GM19397 (cell line): ENCODE data around the gene HMSD.
"Not testable (repeated sequence)": the region's sequence is repeated elsewhere in the genome, so short reads cannot be mapped to it uniquely, and the experiment has no call there.

Experiments
- ATAC-seq: cut with Tn5 transposase; IDR thresholded peaks from one replicate; pipeline ENCODE4 v1.9.1; 2021; ENCODE audit warnings: mild to moderate bottlenecking, moderate library complexity; ENCODE audit not compliant: unreplicated experiment

HMSD gene

DNA sequence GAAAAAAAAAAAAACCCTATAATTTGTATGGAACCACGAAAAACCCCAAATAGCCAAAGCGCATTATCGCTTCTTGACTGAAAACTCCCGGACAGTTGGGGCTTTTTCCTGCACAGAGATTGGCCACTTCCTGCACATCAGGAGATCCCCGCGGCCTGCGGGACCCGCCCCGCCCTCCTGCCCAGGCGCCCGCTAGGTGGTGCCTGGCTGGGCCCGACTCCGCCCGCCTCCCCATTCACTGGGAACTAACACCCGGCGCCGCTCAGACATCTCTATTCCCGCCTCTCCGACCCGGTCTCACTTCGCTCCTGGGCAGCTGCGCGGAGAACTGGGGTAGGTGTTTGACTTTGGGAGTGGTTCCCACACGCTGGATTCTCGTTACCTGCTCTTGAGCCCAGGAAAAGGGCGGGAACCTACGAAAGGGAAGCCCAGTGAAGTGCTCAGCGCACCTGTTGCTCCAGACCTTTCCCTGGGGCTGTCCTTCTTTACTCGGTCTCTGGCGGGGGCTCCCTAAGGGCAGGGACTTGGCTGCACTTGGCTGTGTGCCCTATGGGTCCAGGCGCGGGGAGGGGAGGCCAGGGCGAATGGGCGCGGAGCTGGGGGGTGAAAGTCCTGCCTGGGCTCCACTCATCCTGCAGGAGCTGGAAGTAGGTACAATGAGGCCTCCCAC lies at the start of gene HMSD:
HMSD (plus strand) TSS at position 234 of the 670 bp plus-strand sequence. CDS start 4,155 bp downstream, outside the sequence.
- ATAC-seq = peak; percentile 91

- no peak for ATAC-seq
Observed at GRCh38 chr18:63903851-63904570, 45.1 kb upstream of the HMSD start.

DNA sequence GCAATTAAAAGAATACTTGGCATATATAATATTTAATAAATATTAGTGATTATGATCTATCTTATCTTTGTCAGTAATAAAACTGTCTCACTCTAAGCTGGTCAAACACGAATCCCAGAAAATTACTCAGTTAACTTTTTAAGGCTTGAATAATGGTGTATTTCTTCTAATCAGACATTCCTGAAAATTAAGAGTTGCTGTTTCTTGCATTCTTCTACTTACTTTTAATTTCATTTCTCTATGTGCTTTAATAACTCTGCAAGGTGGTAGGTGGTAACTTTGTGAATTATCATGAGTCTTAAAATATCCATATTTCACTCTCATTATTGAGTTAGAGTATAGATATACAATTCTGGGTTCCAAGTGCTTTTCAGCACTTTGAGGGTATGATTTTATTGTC lies 44.4 kb upstream of the HMSD start:
- ATAC-seq = no peak

GRCh38 chr18:63905361-63905760 lies 43.7 kb upstream of the HMSD start:
- ATAC-seq = no peak

DNA sequence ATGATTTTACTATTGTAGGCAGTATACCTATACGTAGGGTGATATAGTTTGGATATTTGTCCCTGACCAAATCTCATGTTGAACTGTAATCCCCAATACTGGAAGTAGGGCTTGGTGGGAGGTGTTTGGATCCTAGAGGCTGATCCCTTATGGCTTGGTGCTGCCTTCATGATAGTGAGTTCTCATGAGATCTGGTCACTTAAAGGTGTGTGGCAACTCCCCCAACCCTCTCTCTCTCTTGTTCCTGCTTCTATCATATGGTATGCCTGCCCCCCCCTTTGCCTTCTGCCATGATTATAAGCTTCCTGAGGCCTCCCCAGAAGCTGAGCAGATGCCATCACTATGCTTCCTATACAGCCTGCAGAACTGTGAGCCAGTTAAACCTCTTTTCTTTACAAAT lies 43.0 kb upstream of the HMSD start:
- ATAC-seq = no peak

GRCh38 chr18:63907664-63908063 lies 41.4 kb upstream of the HMSD start, which contains the start of gene SERPINB10:
Gene SERPINB10 (plus strand): TSS chr18:63907958. CDS start chr18:63915511, 7,553 bp downstream.
- ATAC-seq = no peak

DNA sequence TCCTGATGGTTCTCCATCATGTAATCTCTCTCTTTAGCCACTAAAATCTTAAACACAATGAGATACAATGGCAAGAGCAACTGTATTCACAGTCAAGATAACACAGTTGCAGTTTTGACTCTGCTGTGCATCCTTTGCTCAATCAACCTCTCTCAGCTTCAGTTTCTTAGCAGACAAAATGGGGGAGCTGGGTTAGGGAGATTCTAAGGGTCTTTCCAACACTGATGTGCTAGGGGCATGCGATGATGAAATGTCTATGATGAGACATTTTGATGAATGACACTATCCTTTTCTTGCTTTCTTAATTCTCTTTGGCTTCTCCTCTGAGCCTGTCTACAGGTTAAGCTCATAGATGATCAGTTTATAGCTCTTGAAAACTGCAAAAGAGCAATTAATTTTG lies 40.2 kb upstream of the HMSD start:
- no peak for ATAC-seq

DNA sequence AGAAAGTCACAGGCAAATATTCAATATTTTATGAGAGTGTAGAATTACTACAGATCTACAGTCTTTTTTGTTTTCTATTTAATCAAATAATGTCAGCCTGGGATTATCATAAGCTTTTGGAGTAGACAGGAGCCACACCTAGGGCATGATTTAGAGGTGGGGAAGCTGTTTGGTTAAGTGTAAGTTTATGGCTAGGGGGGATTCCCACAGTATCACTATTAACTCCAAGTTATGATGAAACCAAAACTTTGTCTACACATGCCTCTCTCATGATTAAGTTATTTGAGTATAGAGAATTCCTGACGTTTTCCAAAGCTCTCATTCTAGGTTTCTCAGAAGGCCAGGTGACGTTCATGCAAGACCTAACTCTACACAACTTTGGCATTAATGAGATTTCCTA lies 39.2 kb upstream of the HMSD start:
- ATAC-seq = no peak

- no peak for ATAC-seq
Observed at GRCh38 chr18:63917817-63918216, 31.3 kb upstream of the HMSD start.

DNA sequence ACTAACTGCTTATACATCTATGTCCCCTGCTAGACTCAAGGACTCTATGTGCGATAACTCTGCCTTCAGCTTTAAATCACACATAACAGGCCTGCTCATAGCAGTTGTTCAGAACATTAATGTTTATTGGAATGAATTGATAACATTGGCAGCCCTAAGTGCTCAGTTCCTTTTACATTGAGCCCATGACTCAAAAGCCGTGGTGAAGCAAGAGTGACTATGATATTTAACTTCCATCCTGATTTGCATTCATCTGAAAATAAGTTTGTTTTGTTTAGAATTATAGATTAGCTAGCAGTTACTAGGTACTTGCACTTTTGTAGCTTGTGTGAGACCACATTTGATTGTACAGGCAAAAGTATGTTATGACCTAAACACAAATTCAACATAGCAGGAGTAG lies 27.1 kb upstream of the HMSD start:
- no peak for ATAC-seq

DNA sequence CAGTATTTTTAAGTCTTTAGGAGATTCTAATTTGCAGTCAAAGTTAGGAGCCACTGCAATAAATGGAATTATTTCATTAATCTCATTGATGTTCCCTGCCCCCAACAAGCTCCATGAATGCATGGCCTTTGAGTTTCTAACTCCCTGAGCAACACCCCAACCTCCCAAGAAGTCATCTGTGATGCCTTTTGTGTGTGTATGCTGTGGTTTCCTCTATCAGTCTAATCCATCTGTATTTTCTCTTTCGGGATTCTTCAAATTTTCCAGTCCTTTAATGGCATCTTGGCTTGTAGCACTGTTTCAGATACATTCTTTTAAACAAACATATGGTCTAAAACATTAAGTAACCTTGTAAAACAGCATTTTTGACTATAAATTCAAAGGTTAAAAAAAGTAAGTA lies 24.6 kb upstream of the HMSD start:
- no peak for ATAC-seq

DNA sequence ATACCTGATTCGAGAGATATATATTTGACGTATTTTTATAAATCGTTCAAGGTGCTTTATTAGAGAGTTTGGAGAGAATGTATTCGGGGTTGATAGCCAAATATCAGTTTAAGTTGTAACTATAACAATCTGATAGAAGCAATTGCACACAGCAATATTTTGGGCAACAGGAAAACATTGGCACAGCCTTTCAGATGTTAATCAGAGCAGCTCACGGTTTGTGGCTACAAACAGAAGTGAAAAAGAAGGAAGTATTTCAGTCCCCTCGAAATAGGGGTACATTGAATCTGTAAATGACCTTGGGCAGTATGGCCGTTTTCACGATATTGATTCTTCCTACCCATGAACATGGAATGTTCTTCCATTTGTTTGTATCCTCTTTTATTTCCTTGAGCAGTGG lies 20.8 kb upstream of the HMSD start:
- no peak for ATAC-seq

DNA sequence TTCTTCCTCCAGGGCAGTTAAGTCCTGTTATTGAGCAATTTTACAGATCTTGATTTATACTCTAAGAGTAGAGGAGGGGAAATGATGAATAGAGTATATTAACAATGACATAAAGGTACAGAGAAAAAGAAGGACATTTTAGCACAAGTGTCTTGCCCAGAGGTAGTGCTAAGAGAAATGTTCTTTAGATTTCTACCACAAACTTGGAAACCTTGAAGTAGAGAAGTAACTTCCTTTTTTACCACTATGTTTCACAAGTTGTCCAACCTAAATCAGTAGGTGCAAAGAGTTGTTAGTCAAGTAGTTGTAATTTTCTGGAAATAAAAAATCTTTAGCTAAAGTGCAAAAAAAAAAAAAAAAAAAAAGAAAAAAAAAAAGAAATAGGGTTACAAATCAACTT lies 19.7 kb upstream of the HMSD start:
- not testable (repeated sequence) for ATAC-seq

DNA sequence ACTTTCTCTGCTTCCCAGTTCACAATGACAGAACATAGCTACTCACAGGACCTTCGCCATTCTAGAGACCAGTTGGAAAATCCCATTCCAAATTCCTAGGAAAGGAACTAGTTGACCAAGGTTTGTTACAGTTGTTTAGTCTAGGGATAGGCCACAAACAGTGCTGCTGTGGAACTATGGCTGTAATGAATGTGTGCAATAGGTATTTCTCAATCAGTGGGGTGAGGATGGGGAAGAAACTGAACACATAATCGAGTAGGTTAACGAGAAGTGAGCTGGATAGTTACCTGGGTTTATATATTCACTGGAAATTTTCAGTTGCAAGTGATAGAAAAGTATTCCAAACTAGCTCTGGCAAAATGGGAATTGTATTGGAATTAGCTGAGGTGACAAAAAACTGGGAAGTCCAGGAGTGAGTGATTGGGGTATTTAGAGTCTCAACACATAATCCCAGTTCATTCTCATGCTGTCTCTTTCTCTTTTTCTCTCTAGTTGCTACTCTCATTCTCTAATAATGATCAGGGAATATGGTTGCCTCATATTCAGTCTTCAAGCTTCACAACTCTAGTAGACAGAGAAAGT lies 18.2 kb upstream of the HMSD start:
- ATAC-seq = no peak

DNA sequence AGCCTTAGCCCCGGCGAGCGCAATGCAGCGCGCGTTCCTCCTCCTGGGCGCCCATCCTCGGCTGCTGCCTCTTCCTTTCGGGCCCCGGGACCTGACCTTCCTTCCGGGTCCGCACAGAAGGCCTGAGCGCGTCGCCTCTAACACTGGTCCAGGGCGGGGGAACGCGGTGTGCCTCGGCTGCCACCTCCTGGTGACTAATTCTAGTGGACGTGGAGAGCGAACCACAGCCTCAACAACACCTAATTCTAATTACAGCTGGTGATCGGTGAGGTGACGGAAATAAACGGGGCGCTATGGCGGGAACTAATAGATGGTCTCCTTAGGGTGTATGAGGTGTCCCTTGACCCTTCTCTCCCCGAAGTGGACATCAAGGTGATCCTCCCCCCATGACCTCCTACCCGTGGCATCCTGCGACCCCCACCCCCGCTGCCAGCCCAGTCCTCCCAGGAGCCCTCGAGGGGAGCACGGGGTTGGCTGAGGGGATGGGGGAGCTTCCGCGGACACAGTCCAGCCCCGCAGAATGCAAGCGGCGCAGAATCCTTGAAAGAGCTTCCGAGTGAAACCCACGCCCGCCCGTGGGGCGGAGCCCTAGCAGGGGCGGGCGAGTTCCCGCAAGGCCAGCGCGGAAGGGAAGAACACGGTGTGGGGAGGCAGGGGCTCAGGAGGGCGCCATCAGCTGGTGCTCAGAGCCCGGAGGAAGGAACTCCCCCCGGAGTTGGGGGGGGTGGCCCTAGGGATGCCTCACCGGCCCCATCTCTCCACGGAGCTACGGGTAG lies 12.8 kb upstream of the HMSD start:
- ATAC-seq = peak; percentile 98

- ATAC-seq = peak; percentile 11
Observed at GRCh38 chr18:63936932-63937393, 12.1 kb upstream of the HMSD start.

DNA sequence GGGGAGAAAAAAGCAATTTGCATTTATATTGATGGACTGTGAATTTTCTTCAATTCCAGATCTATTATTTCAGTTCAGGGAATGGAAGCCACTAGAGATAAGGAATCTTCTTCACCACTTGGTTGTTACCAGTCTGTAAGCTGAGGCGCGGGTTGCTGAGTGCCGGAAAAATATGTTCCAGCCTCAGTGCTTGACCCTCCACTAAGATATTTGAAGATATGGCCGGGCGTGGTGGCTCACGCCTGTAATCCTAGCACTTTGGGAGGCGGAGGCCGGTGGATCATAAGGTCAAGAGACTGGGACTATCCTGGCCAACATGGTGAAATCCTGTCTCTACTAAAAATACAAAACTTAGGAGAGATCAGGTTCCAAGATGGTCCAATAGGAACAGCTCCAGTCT lies 9.1 kb upstream of the HMSD start:
- ATAC-seq = no peak

GRCh38 chr18:63940543-63941050 lies 8.5 kb upstream of the HMSD start:
- not testable (repeated sequence) for ATAC-seq

- ATAC-seq = no peak
Observed at GRCh38 chr18:63947051-63947790, 1.9 kb upstream of the HMSD start.

- ATAC-seq = peak; percentile 32
Observed at GRCh38 chr18:63951302-63951705, 2.2 kb downstream of the HMSD start.
